Measurements from ENCODE around the gene NEMF.

The NEMF gene

DNA sequence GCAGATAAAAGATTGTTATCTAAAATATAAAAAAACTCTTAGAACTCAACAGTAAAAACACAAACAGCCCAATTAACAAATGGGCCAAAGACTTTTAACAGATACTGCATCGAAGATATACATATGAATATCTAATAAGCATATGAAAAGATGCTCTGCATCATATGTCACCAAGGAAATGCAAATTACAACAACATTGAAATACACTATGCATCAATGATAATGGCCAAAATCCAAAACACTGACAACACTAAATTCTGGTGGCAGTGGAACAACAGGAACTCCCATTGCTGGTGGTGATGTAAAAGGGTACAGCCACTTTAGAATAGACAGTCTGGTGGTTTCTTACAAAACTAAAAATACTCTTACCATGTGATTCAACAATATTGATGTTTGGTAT is 43.8 kb downstream of the NEMF start:
- H3K23ac ChIP-seq (ENCODE audit: low read length): no peak overlapping the region
- H3K4me3 ChIP-seq (ENCODE audit: low read depth, low read length): no peak overlapping the region
- H3K4me2 ChIP-seq (ENCODE audit: low read length): no peak overlapping the region
- no peak overlapping the region for H2AK5ac ChIP-seq (ENCODE audit: low read length)
- H3K79me1 ChIP-seq (ENCODE audit: low read length): no peaks in the 10 kb centered on the region
- H3K14ac ChIP-seq (ENCODE audit: low read length): no peak overlapping the region
- no peaks in the 10 kb centered on the region for H3K4me1 ChIP-seq (ENCODE audit: control insufficient read depth in 1 of 2, insufficient read depth in 2 of 2, low read length in 2 of 2)
- DNase-seq: no peak
- H3K9me3 ChIP-seq (ENCODE audit: insufficient read depth, low read depth, low read length): no peaks in the 10 kb centered on the region
- H4K8ac ChIP-seq (ENCODE audit: low read depth, low read length): no peak overlapping the region
- H3K18ac ChIP-seq (ENCODE audit: low read length): no peak overlapping the region
- no peaks in the 10 kb centered on the region for H3K27me3 ChIP-seq (ENCODE audit: insufficient read depth, low read length)
- no peak overlapping the region for H4K91ac ChIP-seq (ENCODE audit: low read depth, low read length)
- no CpG with 5 or more reads among the region's 1 CpG for WGBS (ENCODE audit: extremely low coverage, insufficient coverage, insufficient read length)
- no peak overlapping the region for H3K27ac ChIP-seq (ENCODE audit: low read depth, low read length)
- no peak overlapping the region for H2BK120ac ChIP-seq (ENCODE audit: insufficient read depth, low read length, poor library complexity)
- H3K36me3 ChIP-seq (ENCODE audit: control insufficient read depth in 1 of 2, insufficient read depth in 2 of 2, low read length in 2 of 2): peaks cover 31 to 39% of the 10 kb centered on the region in 2 experiments
- H4K12ac ChIP-seq (ENCODE audit: low read depth, low read length): no peak overlapping the region
- no peak overlapping the region for H3K9ac ChIP-seq (ENCODE audit: low read length)
- no peak overlapping the region for H2BK5ac ChIP-seq (ENCODE audit: low read depth, low read length, poor library complexity)
- H3K4ac ChIP-seq (ENCODE audit: low read depth, low read length): no peak overlapping the region
- H2BK12ac ChIP-seq (ENCODE audit: low read length): no peak overlapping the region
- no peak overlapping the region for H2AFZ ChIP-seq (ENCODE audit: insufficient read depth, low read length, poor library complexity)
- no peaks in the 10 kb centered on the region for H3K79me2 ChIP-seq (ENCODE audit: control insufficient read depth, insufficient read depth, low read length, poor library complexity)

DNA sequence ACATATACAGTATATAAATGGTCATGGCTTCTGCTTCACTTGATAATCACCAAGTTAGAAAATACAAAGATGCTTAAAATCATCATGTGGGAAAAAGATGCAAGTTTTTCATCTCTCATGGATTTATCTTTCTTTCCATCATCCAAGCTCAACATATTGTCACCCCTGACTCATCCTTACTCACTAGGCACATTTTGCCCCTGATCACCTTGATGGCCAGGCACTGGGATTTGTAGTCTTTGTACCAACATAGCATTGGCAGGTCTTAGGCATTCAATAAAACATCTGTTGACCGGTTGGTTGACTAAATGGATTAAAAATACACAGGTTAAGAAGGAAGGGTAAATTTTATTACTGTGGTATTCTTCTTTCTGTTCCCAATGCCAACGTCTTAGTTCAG is 56.6 kb downstream of the NEMF start:
- H4K91ac ChIP-seq (ENCODE audit: low read depth, low read length): no peak overlapping the region
- no peak overlapping the region for H3K9ac ChIP-seq (ENCODE audit: low read length)
- no peak overlapping the region for H3K14ac ChIP-seq (ENCODE audit: low read length)
- no peak overlapping the region for H2AFZ ChIP-seq (ENCODE audit: insufficient read depth, low read length, poor library complexity)
- no peaks in the 10 kb centered on the region for H3K9me3 ChIP-seq (ENCODE audit: insufficient read depth, low read depth, low read length)
- H4K8ac ChIP-seq (ENCODE audit: low read depth, low read length): no peak overlapping the region
- no peak overlapping the region for H3K4me3 ChIP-seq (ENCODE audit: low read depth, low read length)
- no peak overlapping the region for H3K23ac ChIP-seq (ENCODE audit: low read length)
- H3K4ac ChIP-seq (ENCODE audit: low read depth, low read length): no peak overlapping the region
- no peak overlapping the region for H2BK5ac ChIP-seq (ENCODE audit: low read depth, low read length, poor library complexity)
- no peak overlapping the region for H2AK5ac ChIP-seq (ENCODE audit: low read length)
- H3K79me2 ChIP-seq (ENCODE audit: control insufficient read depth, insufficient read depth, low read length, poor library complexity): no peaks in the 10 kb centered on the region
- no peak overlapping the region for H3K18ac ChIP-seq (ENCODE audit: low read length)
- no peak overlapping the region for H2BK120ac ChIP-seq (ENCODE audit: insufficient read depth, low read length, poor library complexity)
- no peak overlapping the region for H2BK12ac ChIP-seq (ENCODE audit: low read length)
- H3K27me3 ChIP-seq (ENCODE audit: insufficient read depth, low read length): no peaks in the 10 kb centered on the region
- no peaks in the 10 kb centered on the region for H3K4me1 ChIP-seq (ENCODE audit: control insufficient read depth in 1 of 2, insufficient read depth in 2 of 2, low read length in 2 of 2)
- H4K12ac ChIP-seq (ENCODE audit: low read depth, low read length): no peak overlapping the region
- no peak for DNase-seq
- peaks cover 33 to 34% of the 10 kb centered on the region in 2 experiments for H3K36me3 ChIP-seq (ENCODE audit: control insufficient read depth in 1 of 2, insufficient read depth in 2 of 2, low read length in 2 of 2)
- H3K27ac ChIP-seq (ENCODE audit: low read depth, low read length): no peak overlapping the region
- no peak overlapping the region for H3K4me2 ChIP-seq (ENCODE audit: low read length)
- no peaks in the 10 kb centered on the region for H3K79me1 ChIP-seq (ENCODE audit: low read length)
- no CpG with 5 or more reads among the region's 2 CpGs for WGBS (ENCODE audit: extremely low coverage, insufficient coverage, insufficient read length)

DNA sequence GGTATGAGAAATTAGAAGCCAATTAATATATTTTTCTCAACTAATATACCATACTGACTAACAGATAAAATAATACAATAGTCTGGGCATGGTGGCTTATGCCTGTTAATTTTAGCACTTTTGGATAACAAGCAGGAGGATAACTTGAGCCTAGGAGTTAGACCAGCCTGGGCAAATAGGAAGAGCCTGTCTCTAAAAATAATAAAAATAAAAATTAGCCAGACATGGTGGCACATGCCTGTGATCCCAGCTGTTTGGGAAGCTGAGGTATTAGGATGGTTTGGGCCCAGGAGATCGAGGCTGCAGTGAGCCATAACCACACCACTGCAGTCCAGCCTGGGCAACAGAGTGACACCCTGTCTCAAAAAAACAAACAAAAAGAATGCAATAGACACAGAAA is 60.0 kb downstream of the NEMF start:
- no peak overlapping the region for H2AK5ac ChIP-seq (ENCODE audit: low read length)
- H2BK12ac ChIP-seq (ENCODE audit: low read length): no peak overlapping the region
- H4K8ac ChIP-seq (ENCODE audit: low read depth, low read length): no peak overlapping the region
- H3K14ac ChIP-seq (ENCODE audit: low read length): no peak overlapping the region
- peaks cover 35 to 37% of the 10 kb centered on the region in 2 experiments for H3K36me3 ChIP-seq (ENCODE audit: control insufficient read depth in 1 of 2, insufficient read depth in 2 of 2, low read length in 2 of 2)
- H3K79me1 ChIP-seq (ENCODE audit: low read length): no peaks in the 10 kb centered on the region
- WGBS (ENCODE audit: extremely low coverage, insufficient coverage, insufficient read length): no CpG with 5 or more reads among the region's 1 CpG
- H2AFZ ChIP-seq (ENCODE audit: insufficient read depth, low read length, poor library complexity): no peak overlapping the region
- no peak overlapping the region for H4K91ac ChIP-seq (ENCODE audit: low read depth, low read length)
- H3K4ac ChIP-seq (ENCODE audit: low read depth, low read length): no peak overlapping the region
- H3K27me3 ChIP-seq (ENCODE audit: insufficient read depth, low read length): no peaks in the 10 kb centered on the region
- no peak overlapping the region for H3K4me3 ChIP-seq (ENCODE audit: low read depth, low read length)
- H3K9me3 ChIP-seq (ENCODE audit: insufficient read depth, low read depth, low read length): no peaks in the 10 kb centered on the region
- H3K18ac ChIP-seq (ENCODE audit: low read length): no peak overlapping the region
- no peaks in the 10 kb centered on the region for H3K79me2 ChIP-seq (ENCODE audit: control insufficient read depth, insufficient read depth, low read length, poor library complexity)
- no peak overlapping the region for H3K4me2 ChIP-seq (ENCODE audit: low read length)
- no peak overlapping the region for H3K27ac ChIP-seq (ENCODE audit: low read depth, low read length)
- no peak overlapping the region for H3K9ac ChIP-seq (ENCODE audit: low read length)
- no peak overlapping the region for H2BK120ac ChIP-seq (ENCODE audit: insufficient read depth, low read length, poor library complexity)
- H3K23ac ChIP-seq (ENCODE audit: low read length): no peak overlapping the region
- DNase-seq: no peak
- H3K4me1 ChIP-seq (ENCODE audit: control insufficient read depth in 1 of 2, insufficient read depth in 2 of 2, low read length in 2 of 2): no peaks in the 10 kb centered on the region
- no peak overlapping the region for H2BK5ac ChIP-seq (ENCODE audit: low read depth, low read length, poor library complexity)
- no peak overlapping the region for H4K12ac ChIP-seq (ENCODE audit: low read depth, low read length)

DNA sequence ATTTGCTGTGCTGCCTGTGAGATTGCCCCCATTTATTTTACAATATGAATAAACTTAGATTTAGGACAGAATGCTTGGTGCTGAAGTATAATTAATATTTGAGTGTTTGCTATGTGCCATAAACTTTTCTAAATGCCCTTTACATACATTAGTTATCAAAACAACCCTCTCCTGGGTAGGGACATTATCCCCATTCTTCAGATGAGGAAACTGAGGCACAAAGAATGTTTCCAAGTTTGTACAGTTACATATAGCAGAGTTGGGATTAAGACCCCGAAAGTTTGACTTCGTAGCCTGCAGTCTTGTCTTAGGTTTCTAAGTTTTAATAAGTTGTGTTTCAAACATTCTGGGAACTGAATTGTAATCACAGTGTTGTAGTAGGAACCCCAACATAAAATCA is 66.3 kb downstream of the NEMF start:
- no peak overlapping the region for H3K23ac ChIP-seq (ENCODE audit: low read length)
- H4K12ac ChIP-seq (ENCODE audit: low read depth, low read length): no peak overlapping the region
- no peak overlapping the region for H3K27ac ChIP-seq (ENCODE audit: low read depth, low read length)
- H2BK5ac ChIP-seq (ENCODE audit: low read depth, low read length, poor library complexity): no peak overlapping the region
- no peak overlapping the region for H3K4me3 ChIP-seq (ENCODE audit: low read depth, low read length)
- no peak overlapping the region for H3K9ac ChIP-seq (ENCODE audit: low read length)
- no peaks in the 10 kb centered on the region for H3K4me1 ChIP-seq (ENCODE audit: control insufficient read depth in 1 of 2, insufficient read depth in 2 of 2, low read length in 2 of 2)
- H3K4ac ChIP-seq (ENCODE audit: low read depth, low read length): no peak overlapping the region
- no peak overlapping the region for H2AFZ ChIP-seq (ENCODE audit: insufficient read depth, low read length, poor library complexity)
- peaks cover 23 to 39% of the 10 kb centered on the region in 2 experiments for H3K36me3 ChIP-seq (ENCODE audit: control insufficient read depth in 1 of 2, insufficient read depth in 2 of 2, low read length in 2 of 2)
- no peaks in the 10 kb centered on the region for H3K79me1 ChIP-seq (ENCODE audit: low read length)
- H2AK5ac ChIP-seq (ENCODE audit: low read length): no peak overlapping the region
- H2BK120ac ChIP-seq (ENCODE audit: insufficient read depth, low read length, poor library complexity): no peak overlapping the region
- H3K27me3 ChIP-seq (ENCODE audit: insufficient read depth, low read length): no peaks in the 10 kb centered on the region
- DNase-seq: no peak
- no peak overlapping the region for H3K18ac ChIP-seq (ENCODE audit: low read length)
- no peak overlapping the region for H4K8ac ChIP-seq (ENCODE audit: low read depth, low read length)
- no peaks in the 10 kb centered on the region for H3K9me3 ChIP-seq (ENCODE audit: insufficient read depth, low read depth, low read length)
- H3K14ac ChIP-seq (ENCODE audit: low read length): no peak overlapping the region
- no peaks in the 10 kb centered on the region for H3K79me2 ChIP-seq (ENCODE audit: control insufficient read depth, insufficient read depth, low read length, poor library complexity)
- H4K91ac ChIP-seq (ENCODE audit: low read depth, low read length): no peak overlapping the region
- no peak overlapping the region for H3K4me2 ChIP-seq (ENCODE audit: low read length)
- H2BK12ac ChIP-seq (ENCODE audit: low read length): no peak overlapping the region
- no CpG with 5 or more reads among the region's 2 CpGs for WGBS (ENCODE audit: extremely low coverage, insufficient coverage, insufficient read length)
